Measurements from ENCODE around the gene COL23A1. TPM values are rescaled to one million over a fixed set of nuclear protein-coding genes. Genes with fewer than 3 reads are reported as not detected.

Gene COL23A1
- total RNA-seq, 1 experiment from 2014 or later = 0.18 TPM

GRCh38 chr5:178530526-178530925, 59.7 kb downstream of the COL23A1 start:
- no TSS peak for BruUV-seq (replicated peaks)
- Histone ChIP-seq H3K9me3 (no peaks in the 10 kb centered on the region), H3K36me3 (ENCODE audit: control insufficient read depth, insufficient read depth, low read length) (no peaks in the 10 kb centered on the region), H3K4me3 (ENCODE audit: low read depth, low read length) (no peak overlapping the region), H3K27me3 (replicated peaks; ENCODE audit: control insufficient read depth, insufficient read depth, low read length) (no peaks in the 10 kb centered on the region), H3K4me1 (no peaks in the 10 kb centered on the region)
- H3K27ac Mint-ChIP-seq (ENCODE audit: unreplicated experiment) = no peak overlapping the region
- TF ChIP-seq, protein P1, sequence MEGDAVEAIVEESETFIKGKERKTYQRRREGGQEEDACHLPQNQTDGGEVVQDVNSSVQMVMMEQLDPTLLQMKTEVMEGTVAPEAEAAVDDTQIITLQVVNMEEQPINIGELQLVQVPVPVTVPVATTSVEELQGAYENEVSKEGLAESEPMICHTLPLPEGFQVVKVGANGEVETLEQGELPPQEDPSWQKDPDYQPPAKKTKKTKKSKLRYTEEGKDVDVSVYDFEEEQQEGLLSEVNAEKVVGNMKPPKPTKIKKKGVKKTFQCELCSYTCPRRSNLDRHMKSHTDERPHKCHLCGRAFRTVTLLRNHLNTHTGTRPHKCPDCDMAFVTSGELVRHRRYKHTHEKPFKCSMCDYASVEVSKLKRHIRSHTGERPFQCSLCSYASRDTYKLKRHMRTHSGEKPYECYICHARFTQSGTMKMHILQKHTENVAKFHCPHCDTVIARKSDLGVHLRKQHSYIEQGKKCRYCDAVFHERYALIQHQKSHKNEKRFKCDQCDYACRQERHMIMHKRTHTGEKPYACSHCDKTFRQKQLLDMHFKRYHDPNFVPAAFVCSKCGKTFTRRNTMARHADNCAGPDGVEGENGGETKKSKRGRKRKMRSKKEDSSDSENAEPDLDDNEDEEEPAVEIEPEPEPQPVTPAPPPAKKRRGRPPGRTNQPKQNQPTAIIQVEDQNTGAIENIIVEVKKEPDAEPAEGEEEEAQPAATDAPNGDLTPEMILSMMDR (IDR thresholded peaks at IDR 0.05; ENCODE audit: insufficient read depth in 1 of 2, low read depth in 1 of 2, low read length in 1 of 2, severe bottlenecking in 1 of 2, unreplicated experiment in 1 of 2) = no peak
- intact Hi-C loops (cut with micrococcal nuclease; ENCODE audit: unreplicated experiment) = no loop called here
- CTCF ChIA-PET = no interaction called here
- POLR2A ChIA-PET = no interaction called here
- no peaks in the 10 kb centered on the region for H3K9me3 Mint-ChIP-seq (ENCODE audit: unreplicated experiment)
- H3K4me1 Mint-ChIP-seq (ENCODE audit: low read depth, unreplicated experiment) = no peaks in the 10 kb centered on the region
- DNase-seq = no peak
- H3K27me3 Mint-ChIP-seq (ENCODE audit: insufficient read depth, unreplicated experiment) = no peaks in the 10 kb centered on the region
- peaks cover 6% of the 10 kb centered on the region for H3K36me3 Mint-ChIP-seq (ENCODE audit: insufficient read depth, unreplicated experiment)
- H3K4me3 Mint-ChIP-seq (ENCODE audit: unreplicated experiment) = no peak overlapping the region

DNA sequence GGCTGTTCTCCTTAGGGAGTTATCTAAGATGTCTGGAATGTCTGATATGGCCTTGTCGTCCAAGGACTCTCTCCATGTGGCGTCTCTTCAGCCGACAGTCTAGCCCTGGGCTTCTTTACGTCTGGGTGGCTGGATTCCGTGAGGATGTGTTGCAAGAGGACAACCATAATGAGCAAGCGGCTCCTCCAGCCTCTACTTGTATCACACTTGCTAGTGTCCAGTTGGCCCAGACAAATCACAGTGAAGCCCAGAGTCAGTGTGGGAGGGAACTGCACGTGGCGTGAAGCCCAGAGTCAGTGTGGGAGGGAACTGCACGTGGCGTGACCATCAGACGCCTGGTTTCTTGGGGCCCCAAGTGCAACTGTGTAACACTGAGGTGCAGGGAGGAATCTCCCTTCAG, 61.1 kb downstream of the COL23A1 start:
- no peak for DNase-seq
- BruUV-seq (replicated peaks) = no TSS peak
- no peaks in the 10 kb centered on the region for H3K4me1 ChIP-seq
- Mint-ChIP-seq H3K27me3 (ENCODE audit: insufficient read depth, unreplicated experiment) (no peaks in the 10 kb centered on the region), H3K4me3 (ENCODE audit: unreplicated experiment) (no peak overlapping the region), H3K9me3 (ENCODE audit: unreplicated experiment) (no peaks in the 10 kb centered on the region), H3K27ac (ENCODE audit: unreplicated experiment) (no peak overlapping the region), H3K4me1 (ENCODE audit: low read depth, unreplicated experiment) (no peaks in the 10 kb centered on the region), H3K36me3 (ENCODE audit: insufficient read depth, unreplicated experiment) (peaks cover 6% of the 10 kb centered on the region)
- H3K36me3 ChIP-seq (ENCODE audit: control insufficient read depth, insufficient read depth, low read length) = no peaks in the 10 kb centered on the region
- intact Hi-C loops (cut with micrococcal nuclease; ENCODE audit: unreplicated experiment) = no loop called here
- no peaks in the 10 kb centered on the region for H3K9me3 ChIP-seq
- ChIA-PET POLR2A (no interaction called here), CTCF (no interaction called here)
- H3K27me3 ChIP-seq (replicated peaks; ENCODE audit: control insufficient read depth, insufficient read depth, low read length) = no peaks in the 10 kb centered on the region
- TF ChIP-seq, protein P1 (IDR thresholded peaks at IDR 0.05; ENCODE audit: insufficient read depth in 1 of 2, low read depth in 1 of 2, low read length in 1 of 2, severe bottlenecking in 1 of 2, unreplicated experiment in 1 of 2) = no peak
- H3K4me3 ChIP-seq (ENCODE audit: low read depth, low read length) = no peak overlapping the region

DNA sequence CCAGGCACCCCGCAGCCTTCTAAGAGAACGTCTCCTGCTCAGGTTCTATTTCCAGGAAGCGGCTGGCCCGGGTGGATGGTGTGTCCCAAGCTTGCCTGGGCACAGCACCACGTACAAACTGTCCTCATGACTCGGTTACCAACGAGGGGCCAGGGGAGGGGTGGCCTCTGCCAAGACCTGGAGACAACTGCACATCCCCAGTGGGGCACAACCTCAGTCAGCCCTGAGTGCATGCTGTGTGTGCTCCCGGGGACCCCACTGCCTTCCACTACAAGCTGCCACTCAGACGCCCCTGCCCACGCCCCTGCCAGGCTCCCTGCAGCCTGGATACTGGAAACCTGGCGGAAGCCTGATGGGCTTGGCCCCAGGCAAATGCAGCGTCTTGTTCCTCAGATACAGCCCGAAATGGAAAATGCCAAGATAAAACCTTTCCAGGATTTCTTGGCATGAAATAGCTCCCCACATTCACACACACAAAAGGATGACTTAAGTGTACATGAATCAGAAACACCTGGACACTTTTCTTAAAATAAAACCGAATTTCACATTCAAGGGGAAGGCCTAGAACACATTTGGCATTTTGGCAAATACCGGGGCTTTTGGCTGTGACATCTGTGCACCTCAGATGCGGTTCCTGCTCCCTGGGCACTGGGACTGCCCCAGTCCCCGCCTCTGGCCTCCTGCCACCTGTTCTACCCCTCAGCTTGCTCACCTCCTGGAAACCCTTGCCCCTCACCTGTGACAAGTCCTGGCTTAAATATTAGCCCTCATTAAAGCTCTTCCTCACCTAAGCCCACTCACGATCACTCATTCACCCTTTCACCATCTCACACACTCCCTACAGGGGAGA, 62.5 kb downstream of the COL23A1 start:
- BruUV-seq (replicated peaks) = no TSS peak
- DNase-seq = no peak
- Mint-ChIP-seq H3K9me3 (ENCODE audit: unreplicated experiment) (no peaks in the 10 kb centered on the region), H3K27me3 (ENCODE audit: insufficient read depth, unreplicated experiment) (no peaks in the 10 kb centered on the region), H3K36me3 (ENCODE audit: insufficient read depth, unreplicated experiment) (peaks cover 6% of the 10 kb centered on the region), H3K4me1 (ENCODE audit: low read depth, unreplicated experiment) (no peaks in the 10 kb centered on the region), H3K27ac (ENCODE audit: unreplicated experiment) (no peak overlapping the region), H3K4me3 (ENCODE audit: unreplicated experiment) (no peak overlapping the region)
- Histone ChIP-seq H3K36me3 (ENCODE audit: control insufficient read depth, insufficient read depth, low read length) (no peaks in the 10 kb centered on the region), H3K27me3 (replicated peaks; ENCODE audit: control insufficient read depth, insufficient read depth, low read length) (no peaks in the 10 kb centered on the region), H3K4me1 (no peaks in the 10 kb centered on the region), H3K9me3 (no peaks in the 10 kb centered on the region), H3K4me3 (ENCODE audit: low read depth, low read length) (no peak overlapping the region)
- CTCF ChIA-PET = no interaction called here
- intact Hi-C loops (cut with micrococcal nuclease; ENCODE audit: unreplicated experiment) = no loop called here
- TF ChIP-seq, protein P1 (IDR thresholded peaks at IDR 0.05; ENCODE audit: insufficient read depth in 1 of 2, low read depth in 1 of 2, low read length in 1 of 2, severe bottlenecking in 1 of 2, unreplicated experiment in 1 of 2) = no peak
- POLR2A ChIA-PET = no interaction called here

Data from Caco-2 (cell line).